HG03097 (cell line): ENCODE data around the gene OTOF.

Experiments
- ATAC-seq: cut with Tn5 transposase; IDR thresholded peaks from one replicate; pipeline ENCODE4 v1.9.1; 2021; ENCODE audit not compliant: unreplicated experiment, low FRiP score

OTOF gene

GRCh38 chr2:26454561-26455001 is 23.3 kb downstream of the OTOF start:
- ATAC-seq, result no peak

- ATAC-seq, result no peak
Measured at GRCh38 chr2:26453421-26454329, 24.2 kb downstream of the OTOF start.

- no peak for ATAC-seq
Measured at GRCh38 chr2:26451700-26452099, 26.2 kb downstream of the OTOF start.

- no peak for ATAC-seq
Measured at GRCh38 chr2:26450031-26450635, 27.8 kb downstream of the OTOF start.

- no peak for ATAC-seq
Measured at GRCh38 chr2:26449278-26450030, 28.5 kb downstream of the OTOF start.

- ATAC-seq, result no peak
Measured at GRCh38 chr2:26448651-26449050, 29.3 kb downstream of the OTOF start.

GRCh38 chr2:26444236-26444635 is 33.7 kb downstream of the OTOF start:
- no peak for ATAC-seq

GRCh38 chr2:26442707-26443106 is 35.2 kb downstream of the OTOF start:
- ATAC-seq, result no peak

GRCh38 chr2:26442301-26442700 is 35.6 kb downstream of the OTOF start:
- no peak for ATAC-seq

- ATAC-seq, result no peak
Measured at GRCh38 chr2:26438926-26439325, 39.0 kb downstream of the OTOF start.

GRCh38 chr2:26438526-26438925 is 39.4 kb downstream of the OTOF start:
- ATAC-seq, result no peak

- no peak for ATAC-seq
Measured at GRCh38 chr2:26435106-26435505, 42.8 kb downstream of the OTOF start.

- no peak for ATAC-seq
Measured at GRCh38 chr2:26432859-26433258, 45.1 kb downstream of the OTOF start.

- ATAC-seq, result no peak
Measured at GRCh38 chr2:26432363-26432762, 45.6 kb downstream of the OTOF start.

GRCh38 chr2:26430826-26431225 is 47.1 kb downstream of the OTOF start:
- ATAC-seq, result no peak

GRCh38 chr2:26429779-26430578 is 47.9 kb downstream of the OTOF start:
- ATAC-seq, result no peak

GRCh38 chr2:26428846-26429245 is 49.1 kb downstream of the OTOF start:
- ATAC-seq, result no peak

GRCh38 chr2:26424221-26424620 is 53.7 kb downstream of the OTOF start:
- no peak for ATAC-seq

GRCh38 chr2:26423750-26424149 is 54.2 kb downstream of the OTOF start:
- ATAC-seq, result no peak

GRCh38 chr2:26422947-26423629 is 54.8 kb downstream of the OTOF start:
- ATAC-seq, result no peak
